Astrocyte of the spinal cord (primary cell): ENCODE data around the gene CLDN9.

Source experiments
- DNase-seq: peaks from one replicate; pipeline ENCODE4 v3.0.0; 2011; ENCODE audit warnings: low read depth, low spot score
- H3K4me3 ChIP-seq: 2 replicates; pipeline ENCODE4 v1.5.1; 2011; ENCODE audit warnings: low read depth, mild to moderate bottlenecking, low read length, moderate library complexity
- CTCF ChIP-seq: IDR thresholded peaks from 2 replicates; pipeline ENCODE4 v1.5.1; 2012; ENCODE audit warnings: low read depth, mild to moderate bottlenecking, low read length, inconsistent platforms
- in situ Hi-C: cut with HindIII; loops from 2 replicates; pipeline ENCODE4 v1.10.0; 2017; ENCODE audit warnings: low sequenced_read_pairs

CLDN9 gene

GRCh38 chr16:2985893-2986355, 26.8 kb upstream of the CLDN9 start:
- TF ChIP-seq CTCF = no peak
- no peak overlapping the region for H3K4me3 ChIP-seq
- in situ Hi-C loops = no loop called here

GRCh38 chr16:2986623-2987188, 26.0 kb upstream of the CLDN9 start:
- no peak overlapping the region for H3K4me3 ChIP-seq
- no peak for TF ChIP-seq CTCF
- DNase-seq = no peak
- in situ Hi-C loops = no loop called here

More at GRCh38 chr16:2985893-2986355, 26.8 kb upstream of the CLDN9 start:
- DNase-seq = no peak

GRCh38 chr16:2987286-2987685, 25.4 kb upstream of the CLDN9 start:
- in situ Hi-C loops = no loop called here
- DNase-seq = no peak
- no peak for TF ChIP-seq CTCF
- no peak overlapping the region for H3K4me3 ChIP-seq

GRCh38 chr16:2987833-2988232, 24.9 kb upstream of the CLDN9 start:
- no peak for TF ChIP-seq CTCF
- DNase-seq = no peak
- in situ Hi-C loops = no loop called here
- H3K4me3 ChIP-seq = no peak overlapping the region

GRCh38 chr16:2988590-2989099, 24.1 kb upstream of the CLDN9 start:
- DNase-seq = no peak
- in situ Hi-C loops = no loop called here
- no peak overlapping the region for H3K4me3 ChIP-seq
- no peak for TF ChIP-seq CTCF

GRCh38 chr16:2990891-2991290, 21.8 kb upstream of the CLDN9 start:
- TF ChIP-seq CTCF = no peak
- in situ Hi-C loops = no loop called here

More at GRCh38 chr16:2990891-2991290, 21.8 kb upstream of the CLDN9 start:
- H3K4me3 ChIP-seq = no peak overlapping the region
- DNase-seq = no peak
